ENCODE measurements around the gene FRG2C.

The FRG2C gene

GRCh38 chr3:75687323-75687722 is 23.2 kb downstream of the FRG2C start:
- H3K27me3 ChIP-seq (ENCODE audit: control insufficient read depth, insufficient read depth, low read length): no peaks in the 10 kb centered on the region
- no peaks in the 10 kb centered on the region for H3K4me1 ChIP-seq
- no peaks in the 10 kb centered on the region for H3K79me2 ChIP-seq
- no peak overlapping the region for H3K4me2 ChIP-seq (ENCODE audit: low read length)
- no peak for TF ChIP-seq CTCF (IDR thresholded peaks at IDR 0.05)
- no peak overlapping the region for H3K27ac ChIP-seq
- no peaks in the 10 kb centered on the region for H3K9me3 ChIP-seq (ENCODE audit: control insufficient read depth, low read length)
- H2AFZ ChIP-seq: no peak overlapping the region
- H3K36me3 ChIP-seq (ENCODE audit: control insufficient read depth, insufficient read depth, low read length): no peaks in the 10 kb centered on the region
- no peak overlapping the region for H3K4me3 ChIP-seq (ENCODE audit: low read depth, low read length)
- H3K9ac ChIP-seq: no peak overlapping the region

GRCh38 chr3:75692061-75692460 is 27.9 kb downstream of the FRG2C start:
- Histone ChIP-seq H3K36me3 (ENCODE audit: control insufficient read depth, insufficient read depth, low read length) (no peaks in the 10 kb centered on the region), H2AFZ (no peak overlapping the region), H3K9me3 (ENCODE audit: control insufficient read depth, low read length) (no peaks in the 10 kb centered on the region), H3K9ac (no peak overlapping the region), H3K4me3 (ENCODE audit: low read depth, low read length) (no peak overlapping the region), H3K4me1 (no peaks in the 10 kb centered on the region), H3K27ac (no peak overlapping the region), H3K27me3 (ENCODE audit: control insufficient read depth, insufficient read depth, low read length) (no peaks in the 10 kb centered on the region), H3K4me2 (ENCODE audit: low read length) (no peak overlapping the region), H3K79me2 (no peaks in the 10 kb centered on the region)
- no peak for TF ChIP-seq CTCF (IDR thresholded peaks at IDR 0.05)
